Uterine smooth muscle cell (primary cell): ENCODE data around the gene TMEM52. TPM values are rescaled to one million over a fixed set of nuclear protein-coding genes. Genes with fewer than 3 reads are reported as not detected.

Experiments used
- total RNA-seq: library from RNA; depleted of rRNA; stranded (reverse); fragments of >200 nt; gene quantifications from 2 replicates; pipeline ENCODE4 v1.2.3, GENCODE V29; 2014

TMEM52 gene
- 0.11 and 0.25 TPM in 2 replicates for total RNA-seq

DNA sequence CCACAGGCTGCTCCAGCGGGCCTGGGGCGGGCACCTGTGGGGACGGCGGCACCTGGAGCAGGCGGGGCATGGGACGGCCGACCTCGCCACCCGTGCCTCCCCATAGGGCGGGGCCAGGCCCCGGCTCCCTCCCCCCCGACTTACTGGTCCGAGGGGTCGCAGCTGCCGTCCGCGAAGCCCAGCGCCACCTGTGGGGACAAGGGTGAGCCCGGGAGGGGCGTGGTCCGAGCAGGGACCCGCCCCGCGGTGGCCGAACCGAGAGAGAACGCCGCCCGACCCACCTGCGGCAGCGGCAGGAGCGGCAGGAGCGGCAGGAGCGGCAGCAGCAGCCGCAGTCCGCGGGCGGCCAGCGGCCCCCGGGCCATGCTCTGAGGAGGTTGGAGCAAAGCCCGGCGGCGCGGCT, at the start of gene TMEM52:
TSS of gene TMEM52 (minus strand) at position 379 of the 403 bp plus-strand sequence. CDS start at position 365, 14 bp downstream.

DNA sequence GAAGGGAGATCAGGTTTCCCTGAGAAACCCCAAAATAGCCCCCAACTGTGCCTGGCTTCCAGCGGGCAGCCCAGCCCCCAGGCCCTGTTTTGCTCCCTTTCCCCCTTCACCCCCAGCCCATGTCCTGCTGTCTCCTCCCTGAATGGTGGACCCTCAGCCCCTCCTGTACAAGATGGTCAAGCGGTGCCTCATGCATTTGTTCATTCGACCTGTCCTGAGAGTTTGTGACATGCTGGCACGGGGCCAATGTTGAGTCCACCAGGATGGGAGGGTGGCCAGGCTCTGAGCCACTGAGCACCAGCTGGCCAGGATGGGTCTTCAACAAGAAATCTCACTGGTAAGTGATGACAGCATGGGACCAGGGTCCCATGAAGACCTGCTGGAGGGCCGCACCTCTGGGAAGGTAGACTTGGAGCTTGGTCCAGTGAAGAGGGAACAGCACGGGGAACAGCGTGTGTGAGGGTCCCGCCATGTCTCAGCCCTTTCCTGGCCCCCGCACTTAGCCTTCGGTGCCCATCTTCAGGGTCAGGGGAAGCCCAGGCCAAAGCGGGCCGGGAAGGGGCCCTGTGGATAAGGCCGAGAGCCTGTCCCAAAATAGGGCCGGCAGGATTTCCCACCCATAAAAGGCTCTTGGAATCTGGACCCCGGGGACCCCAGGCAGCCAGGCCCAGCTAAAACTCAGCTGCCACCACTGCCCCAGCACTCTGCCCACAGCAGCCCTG, 3.9 kb downstream of the TMEM52 start, which contains the start of gene CALML6:
TSS of gene CALML6 (plus strand) at position 290 of the 722 bp plus-strand sequence. CDS start at position 311, 21 bp downstream.

GRCh38 chr1:1890506-1891348, 28.4 kb downstream of the TMEM52 start, which contains the start of gene GNB1:
TSS of gene GNB1 (minus strand) at chr1:1891087. CDS start at chr1:1825453, 65,634 bp downstream.

Other genes starting within 250 kb of the TMEM52 start
- gene SLC35E2B, start 226.5 kb downstream of the TMEM52 start, total RNA-seq = 31.8 and 35.4 TPM in 2 replicates
- 12.4 and 15.2 TPM in 2 replicates for gene CDK11A, start 194.9 kb downstream of the TMEM52 start, total RNA-seq
- 36.9 and 40.3 TPM in 2 replicates for gene NADK, start 140.8 kb downstream of the TMEM52 start, total RNA-seq
- 89.1 and 101 TPM in 2 replicates for gene GNB1, start 28.2 kb downstream of the TMEM52 start, total RNA-seq
- gene CALML6, start 4.0 kb downstream of the TMEM52 start, total RNA-seq = 0.22 and 0.25 TPM in 2 replicates
- not detected in 2 replicates for gene CFAP74, start 84.5 kb upstream of the TMEM52 start, total RNA-seq
- gene GABRD, start 100.1 kb upstream of the TMEM52 start, total RNA-seq = not detected in 2 replicates
- gene PRKCZ, start 131.1 kb upstream of the TMEM52 start, total RNA-seq = 8.2 and 14.0 TPM in 2 replicates